Measurements from ENCODE around the gene MAP3K7.
A peak's percentile ranks its signal among the peaks of the same experiment; 100 is the strongest.
"Not testable (repeated sequence)": the region's sequence is repeated elsewhere in the genome, so short reads cannot be mapped to it uniquely, and the experiment has no call there.

MAP3K7 gene

GRCh38 chr6:90578894-90579549, 7.8 kb downstream of the MAP3K7 start:
- DNase-seq (ENCODE audit: low read depth), result no peak

- no peak for DNase-seq (ENCODE audit: low read depth)
These were observed 11.6 kb downstream of the MAP3K7 start for GRCh38 chr6:90575267-90575666.

GRCh38 chr6:90574610-90575009, 12.3 kb downstream of the MAP3K7 start:
- DNase-seq (ENCODE audit: low read depth), result peak; percentile 1

- no peak for DNase-seq (ENCODE audit: low read depth)
These were observed 13.2 kb downstream of the MAP3K7 start for GRCh38 chr6:90573624-90574023.

GRCh38 chr6:90572856-90573255, 14.0 kb downstream of the MAP3K7 start:
- no peak for DNase-seq (ENCODE audit: low read depth)

- DNase-seq (ENCODE audit: low read depth), result no peak
These were observed 17.6 kb downstream of the MAP3K7 start for GRCh38 chr6:90569223-90569622.

GRCh38 chr6:90567682-90568081, 19.2 kb downstream of the MAP3K7 start:
- DNase-seq (ENCODE audit: low read depth), result not testable (repeated sequence)

GRCh38 chr6:90562341-90562740, 24.5 kb downstream of the MAP3K7 start:
- DNase-seq (ENCODE audit: low read depth), result not testable (repeated sequence)

- no peak for DNase-seq (ENCODE audit: low read depth)
These were observed 26.9 kb downstream of the MAP3K7 start for GRCh38 chr6:90559931-90560330.

GRCh38 chr6:90557006-90557405, 29.9 kb downstream of the MAP3K7 start:
- no peak for DNase-seq (ENCODE audit: low read depth)

GRCh38 chr6:90547991-90548390, 38.9 kb downstream of the MAP3K7 start:
- DNase-seq (ENCODE audit: low read depth), result no peak

- no peak for DNase-seq (ENCODE audit: low read depth)
These were observed 39.8 kb downstream of the MAP3K7 start for GRCh38 chr6:90547079-90547478.

- no peak for DNase-seq (ENCODE audit: low read depth)
These were observed 41.4 kb downstream of the MAP3K7 start for GRCh38 chr6:90545448-90545847.

GRCh38 chr6:90544741-90545140, 42.1 kb downstream of the MAP3K7 start:
- DNase-seq (ENCODE audit: low read depth), result no peak

- no peak for DNase-seq (ENCODE audit: low read depth)
These were observed 42.8 kb downstream of the MAP3K7 start for GRCh38 chr6:90544081-90544480.

- no peak for DNase-seq (ENCODE audit: low read depth)
These were observed 45.7 kb downstream of the MAP3K7 start for GRCh38 chr6:90541221-90541620.

GRCh38 chr6:90538278-90539046, 48.4 kb downstream of the MAP3K7 start:
- no peak for DNase-seq (ENCODE audit: low read depth)

GRCh38 chr6:90537723-90538258, 49.1 kb downstream of the MAP3K7 start:
- peak; percentile 43 for DNase-seq (ENCODE audit: low read depth)

GRCh38 chr6:90537027-90537426, 49.8 kb downstream of the MAP3K7 start:
- peak; percentile 25 for DNase-seq (ENCODE audit: low read depth)

GRCh38 chr6:90536520-90536919, 50.4 kb downstream of the MAP3K7 start:
- DNase-seq (ENCODE audit: low read depth), result no peak

GRCh38 chr6:90534337-90535025, 52.4 kb downstream of the MAP3K7 start:
- no peak for DNase-seq (ENCODE audit: low read depth)

GRCh38 chr6:90533615-90534336, 53.1 kb downstream of the MAP3K7 start:
- DNase-seq (ENCODE audit: low read depth), result no peak
